ENCODE results near the gene ADAMTSL1.

Gene ADAMTSL1

DNA sequence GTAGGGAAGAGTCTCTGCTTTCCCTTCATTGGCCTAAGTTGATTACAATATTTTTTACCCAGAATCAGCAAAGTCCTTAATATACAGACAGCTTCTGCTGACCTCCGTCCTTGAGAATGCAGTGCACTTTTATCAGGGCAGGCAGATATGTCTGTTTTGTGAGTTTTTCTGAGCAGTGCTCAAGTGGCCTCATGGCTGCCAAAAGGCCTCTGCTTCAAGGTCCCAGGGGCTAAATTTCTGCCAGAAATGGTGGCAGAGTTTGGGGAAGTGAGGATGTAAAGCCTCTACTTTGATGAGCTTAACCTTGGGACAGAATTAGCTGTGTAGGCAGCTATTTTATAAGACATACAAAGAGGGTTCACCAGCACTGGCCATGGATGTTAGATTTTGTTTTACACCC, 275.8 kb downstream of the ADAMTSL1 start:
- H3K4me3 ChIP-seq (ENCODE audit: low read depth, low read length), result no peak overlapping the region
- DNase-seq (ENCODE audit: low read depth), result no peak
- TF ChIP-seq CTCF (conservative IDR thresholded peaks at IDR 0.05; ENCODE audit: low read depth, low read length), result no peak

- DNase-seq (ENCODE audit: low read depth), result no peak
- no peak for TF ChIP-seq CTCF (conservative IDR thresholded peaks at IDR 0.05; ENCODE audit: low read depth, low read length)
- H3K4me3 ChIP-seq (ENCODE audit: low read depth, low read length), result no peak overlapping the region
Observed at GRCh38 chr9:18753904-18754303, 280.0 kb downstream of the ADAMTSL1 start.

- H3K4me3 ChIP-seq (ENCODE audit: low read depth, low read length), result no peak overlapping the region
- TF ChIP-seq CTCF (conservative IDR thresholded peaks at IDR 0.05; ENCODE audit: low read depth, low read length), result no peak
- no peak for DNase-seq (ENCODE audit: low read depth)
Observed at GRCh38 chr9:18754537-18754936, 280.6 kb downstream of the ADAMTSL1 start.

DNA sequence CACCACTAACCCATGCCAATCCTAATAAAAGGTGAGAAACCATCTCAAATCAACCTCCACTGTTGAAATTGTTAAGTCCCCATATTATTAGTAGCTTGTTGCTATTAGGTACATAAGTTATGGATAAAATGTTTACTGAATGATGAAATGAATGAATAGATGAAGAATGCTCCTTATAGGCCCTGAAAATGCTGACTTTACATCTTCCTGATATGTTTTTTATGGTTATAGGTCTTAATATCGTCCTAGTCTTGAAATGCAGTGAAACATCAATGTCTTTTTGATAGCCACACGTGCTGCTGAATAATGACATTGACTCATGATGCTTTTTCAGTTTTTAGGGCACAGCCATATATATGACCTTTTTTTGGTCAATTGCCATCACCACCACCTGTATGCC, 281.3 kb downstream of the ADAMTSL1 start:
- H3K4me3 ChIP-seq (ENCODE audit: low read depth, low read length), result no peak overlapping the region
- TF ChIP-seq CTCF (conservative IDR thresholded peaks at IDR 0.05; ENCODE audit: low read depth, low read length), result no peak
- DNase-seq (ENCODE audit: low read depth), result no peak

GRCh38 chr9:18756712-18757125, 282.8 kb downstream of the ADAMTSL1 start:
- DNase-seq (ENCODE audit: low read depth), result peak; percentile 37
- no peak overlapping the region for H3K4me3 ChIP-seq (ENCODE audit: low read depth, low read length)
- no peak for TF ChIP-seq CTCF (conservative IDR thresholded peaks at IDR 0.05; ENCODE audit: low read depth, low read length)

DNA sequence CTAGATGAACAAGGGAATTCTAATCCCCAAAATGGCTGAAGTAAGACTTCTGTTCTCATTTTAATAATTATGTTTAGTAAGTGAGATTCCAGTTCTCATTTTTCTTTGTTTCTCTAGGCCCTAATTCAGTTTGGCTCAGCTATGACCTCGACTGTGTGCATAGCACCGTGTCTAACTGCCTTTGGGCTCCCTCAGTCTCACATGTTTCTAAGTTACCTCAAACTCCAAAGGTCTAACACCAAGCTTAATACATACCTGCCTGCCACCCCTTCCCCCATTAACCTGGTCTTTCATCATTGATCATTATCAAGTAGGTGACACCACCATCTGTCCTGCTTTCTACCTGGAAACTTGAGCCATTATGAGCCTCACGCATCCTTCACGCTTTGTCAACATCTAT, 285.9 kb downstream of the ADAMTSL1 start:
- no peak for DNase-seq (ENCODE audit: low read depth)
- no peak for TF ChIP-seq CTCF (conservative IDR thresholded peaks at IDR 0.05; ENCODE audit: low read depth, low read length)
- H3K4me3 ChIP-seq (ENCODE audit: low read depth, low read length), result no peak overlapping the region

DNA sequence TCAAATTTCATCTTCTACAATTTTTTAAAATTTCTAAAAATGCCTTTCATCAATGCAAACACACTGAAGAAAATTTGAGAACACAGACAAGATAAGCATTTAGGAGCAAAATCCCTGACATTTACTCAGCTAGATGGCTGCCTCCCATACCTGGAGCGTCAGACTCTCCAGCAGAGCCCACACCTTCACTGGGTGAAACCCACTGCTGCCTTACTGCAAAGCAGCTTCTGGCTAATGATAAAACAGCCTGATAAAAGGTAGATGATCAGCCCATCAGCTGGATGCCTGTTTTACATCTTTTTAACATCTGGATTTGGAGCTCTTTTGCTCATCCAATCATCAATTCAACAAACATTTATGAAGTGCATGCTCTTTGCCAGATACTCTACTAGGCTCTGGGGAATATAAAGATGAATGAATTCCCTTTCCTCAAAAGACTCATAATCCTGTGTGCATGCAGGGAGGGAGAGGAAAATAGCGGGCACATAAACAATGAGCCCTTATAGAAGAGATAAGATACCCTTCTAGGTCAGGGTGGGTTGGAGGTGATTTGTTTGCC, 287.9 kb downstream of the ADAMTSL1 start:
- no peak for TF ChIP-seq CTCF (conservative IDR thresholded peaks at IDR 0.05; ENCODE audit: low read depth, low read length)
- DNase-seq (ENCODE audit: low read depth), result no peak
- no peak overlapping the region for H3K4me3 ChIP-seq (ENCODE audit: low read depth, low read length)
